ENCODE data around the gene FAAH2. TPM values are rescaled to one million over a fixed set of nuclear protein-coding genes. Genes with fewer than 3 reads are reported as not detected.
A peak's percentile ranks its signal among the peaks of the same experiment; 100 is the strongest.

The FAAH2 gene, protein sequence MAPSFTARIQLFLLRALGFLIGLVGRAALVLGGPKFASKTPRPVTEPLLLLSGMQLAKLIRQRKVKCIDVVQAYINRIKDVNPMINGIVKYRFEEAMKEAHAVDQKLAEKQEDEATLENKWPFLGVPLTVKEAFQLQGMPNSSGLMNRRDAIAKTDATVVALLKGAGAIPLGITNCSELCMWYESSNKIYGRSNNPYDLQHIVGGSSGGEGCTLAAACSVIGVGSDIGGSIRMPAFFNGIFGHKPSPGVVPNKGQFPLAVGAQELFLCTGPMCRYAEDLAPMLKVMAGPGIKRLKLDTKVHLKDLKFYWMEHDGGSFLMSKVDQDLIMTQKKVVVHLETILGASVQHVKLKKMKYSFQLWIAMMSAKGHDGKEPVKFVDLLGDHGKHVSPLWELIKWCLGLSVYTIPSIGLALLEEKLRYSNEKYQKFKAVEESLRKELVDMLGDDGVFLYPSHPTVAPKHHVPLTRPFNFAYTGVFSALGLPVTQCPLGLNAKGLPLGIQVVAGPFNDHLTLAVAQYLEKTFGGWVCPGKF
- total RNA-seq (2022) = 7.7 and 7.8 TPM in 2 replicates
- percentile 54 among the genes with signal in this experiment for Bru-seq, nascent RNA
- BruChase-seq, experiment 1, labeled RNA remaining after a 2-hour chase = percentile 52 among the genes with signal in this experiment
- BruChase-seq, experiment 2, labeled RNA remaining after a 6-hour chase = percentile 51 among the genes with signal in this experiment
- long read RNA-seq, partial matches to known transcripts = 2 of 18 reads
- long read RNA-seq, other reads (novel, unspliced or antisense) = 14 of 18 reads

DNA sequence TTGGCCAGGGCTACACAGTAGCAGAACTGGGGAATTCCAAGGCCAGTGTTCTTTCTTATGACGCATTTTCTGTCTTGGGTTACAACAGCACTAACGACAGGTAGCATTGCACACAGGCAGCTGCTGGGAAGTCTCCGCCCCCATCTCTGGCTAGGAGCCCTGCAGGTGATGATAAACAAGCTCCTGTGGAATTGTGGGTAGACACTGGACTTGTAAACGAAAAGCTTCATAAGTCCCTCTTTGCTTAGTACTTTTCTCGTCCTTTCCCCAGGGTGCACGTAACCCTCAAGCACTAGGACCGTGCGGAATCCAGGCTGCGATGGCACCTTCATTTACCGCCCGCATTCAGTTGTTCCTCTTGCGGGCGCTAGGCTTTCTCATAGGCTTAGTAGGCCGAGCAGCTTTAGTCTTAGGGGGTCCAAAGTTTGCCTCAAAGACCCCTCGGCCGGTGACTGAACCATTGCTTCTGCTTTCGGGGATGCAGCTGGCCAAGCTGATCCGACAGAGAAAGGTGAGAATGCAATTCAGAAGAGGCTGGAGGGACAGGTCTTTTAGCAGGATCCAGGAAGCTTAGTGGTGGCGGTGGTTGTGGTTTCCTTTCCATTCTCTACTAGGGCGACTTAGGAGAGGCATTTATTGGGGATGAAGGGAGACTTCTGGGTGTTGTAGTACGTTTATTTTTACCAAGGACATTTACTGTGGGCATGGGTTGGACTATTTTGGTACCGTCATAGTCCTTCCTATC, at the start of gene FAAH2:
FAAH2 (plus strand) TSS at position 200 of the 745 bp plus-strand sequence; CDS start at position 320, 120 bp downstream.
- peak; percentile 80 to 86 for DNase-seq
- H3K27me3 ChIP-seq (replicated peaks; ENCODE audit: control insufficient read depth, insufficient read depth, low read length) = no peaks in the 10 kb centered on the region
- no peaks in the 10 kb centered on the region for H3K4me1 ChIP-seq
- H3K36me3 ChIP-seq (ENCODE audit: control insufficient read depth, insufficient read depth, low read length) = no peaks in the 10 kb centered on the region
- TF ChIP-seq, protein P1, sequence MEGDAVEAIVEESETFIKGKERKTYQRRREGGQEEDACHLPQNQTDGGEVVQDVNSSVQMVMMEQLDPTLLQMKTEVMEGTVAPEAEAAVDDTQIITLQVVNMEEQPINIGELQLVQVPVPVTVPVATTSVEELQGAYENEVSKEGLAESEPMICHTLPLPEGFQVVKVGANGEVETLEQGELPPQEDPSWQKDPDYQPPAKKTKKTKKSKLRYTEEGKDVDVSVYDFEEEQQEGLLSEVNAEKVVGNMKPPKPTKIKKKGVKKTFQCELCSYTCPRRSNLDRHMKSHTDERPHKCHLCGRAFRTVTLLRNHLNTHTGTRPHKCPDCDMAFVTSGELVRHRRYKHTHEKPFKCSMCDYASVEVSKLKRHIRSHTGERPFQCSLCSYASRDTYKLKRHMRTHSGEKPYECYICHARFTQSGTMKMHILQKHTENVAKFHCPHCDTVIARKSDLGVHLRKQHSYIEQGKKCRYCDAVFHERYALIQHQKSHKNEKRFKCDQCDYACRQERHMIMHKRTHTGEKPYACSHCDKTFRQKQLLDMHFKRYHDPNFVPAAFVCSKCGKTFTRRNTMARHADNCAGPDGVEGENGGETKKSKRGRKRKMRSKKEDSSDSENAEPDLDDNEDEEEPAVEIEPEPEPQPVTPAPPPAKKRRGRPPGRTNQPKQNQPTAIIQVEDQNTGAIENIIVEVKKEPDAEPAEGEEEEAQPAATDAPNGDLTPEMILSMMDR (IDR thresholded peaks at IDR 0.05; ENCODE audit: insufficient read depth in 1 of 2, low read depth in 1 of 2, low read length in 1 of 2, severe bottlenecking in 1 of 2, unreplicated experiment in 1 of 2) = peak in 1 of 2 experiments; percentile 16
- peak within 1 kb of the TSS; percentile 87 for H3K4me3 Mint-ChIP-seq (ENCODE audit: unreplicated experiment)
- peak within 1 kb of the TSS; percentile 94 for H3K27ac Mint-ChIP-seq (ENCODE audit: unreplicated experiment)
- no peaks in the 10 kb centered on the region for H3K9me3 Mint-ChIP-seq (ENCODE audit: unreplicated experiment)
- H3K27me3 Mint-ChIP-seq (ENCODE audit: insufficient read depth, unreplicated experiment) = no peaks in the 10 kb centered on the region
- H3K9me3 ChIP-seq = no peaks in the 10 kb centered on the region
- intact Hi-C loops (cut with micrococcal nuclease; ENCODE audit: unreplicated experiment) = loop anchor here (2.0 to 10.0 kb wide), 4 partner anchors 48 to 184 kb away; partner anchors contain the start of gene SPIN2B
- peaks cover 9% of the 10 kb centered on the region for H3K4me1 Mint-ChIP-seq (ENCODE audit: low read depth, unreplicated experiment)
- POLR2A ChIA-PET = interaction anchor here (0.5 kb wide), 1 partner anchor 16 kb away, joined by 3 read pairs; no protein-coding TSS in a partner anchor
- no peaks in the 10 kb centered on the region for H3K36me3 Mint-ChIP-seq (ENCODE audit: insufficient read depth, unreplicated experiment)
- no TSS peak for BruUV-seq (replicated peaks)
- CTCF ChIA-PET = interaction anchor here (1.0 kb wide), 1 partner anchor 17 kb away, joined by 3 read pairs; no protein-coding TSS in a partner anchor
- H3K4me3 ChIP-seq (ENCODE audit: low read depth, low read length) = peak within 1 kb of the TSS; percentile 55

DNA sequence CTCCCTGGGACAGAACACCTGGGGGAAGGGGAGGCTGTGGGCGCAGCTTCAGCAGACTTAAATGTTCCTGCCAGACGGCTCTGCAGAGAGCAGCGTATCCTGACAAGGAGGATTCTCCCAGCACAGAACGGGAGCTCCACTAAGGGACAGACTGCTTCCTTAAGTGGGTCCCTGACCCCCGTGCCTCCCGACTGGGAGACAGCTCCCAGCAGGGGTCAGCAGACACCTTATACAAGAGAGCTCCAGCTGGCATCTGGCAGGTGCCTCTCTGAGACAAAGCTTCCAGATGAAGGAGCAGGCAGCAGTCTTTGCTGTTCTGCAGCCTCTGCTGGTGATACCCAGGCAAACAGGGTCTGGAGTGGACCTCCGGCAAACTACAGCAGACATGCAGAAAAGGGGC, 44.5 kb upstream of the FAAH2 start:
- TF ChIP-seq, protein P1 (IDR thresholded peaks at IDR 0.05; ENCODE audit: insufficient read depth in 1 of 2, low read depth in 1 of 2, low read length in 1 of 2, severe bottlenecking in 1 of 2, unreplicated experiment in 1 of 2) = no peak
- H3K27me3 Mint-ChIP-seq (ENCODE audit: insufficient read depth, unreplicated experiment) = no peaks in the 10 kb centered on the region
- Histone ChIP-seq H3K9me3 (no peaks in the 10 kb centered on the region), H3K4me3 (ENCODE audit: low read depth, low read length) (no peak overlapping the region), H3K36me3 (ENCODE audit: control insufficient read depth, insufficient read depth, low read length) (no peaks in the 10 kb centered on the region), H3K27me3 (replicated peaks; ENCODE audit: control insufficient read depth, insufficient read depth, low read length) (no peaks in the 10 kb centered on the region), H3K4me1 (no peaks in the 10 kb centered on the region)
- no TSS peak for BruUV-seq (replicated peaks)
- no peaks in the 10 kb centered on the region for H3K36me3 Mint-ChIP-seq (ENCODE audit: insufficient read depth, unreplicated experiment)
- no peak overlapping the region for H3K27ac Mint-ChIP-seq (ENCODE audit: unreplicated experiment)
- no peaks in the 10 kb centered on the region for H3K4me1 Mint-ChIP-seq (ENCODE audit: low read depth, unreplicated experiment)
- DNase-seq = peak in 1 of 2 experiments; percentile 0
- no peaks in the 10 kb centered on the region for H3K9me3 Mint-ChIP-seq (ENCODE audit: unreplicated experiment)
- ChIA-PET CTCF (no interaction called here), POLR2A (no interaction called here)
- intact Hi-C loops (cut with micrococcal nuclease; ENCODE audit: unreplicated experiment) = no loop called here
- H3K4me3 Mint-ChIP-seq (ENCODE audit: unreplicated experiment) = no peak overlapping the region

DNA sequence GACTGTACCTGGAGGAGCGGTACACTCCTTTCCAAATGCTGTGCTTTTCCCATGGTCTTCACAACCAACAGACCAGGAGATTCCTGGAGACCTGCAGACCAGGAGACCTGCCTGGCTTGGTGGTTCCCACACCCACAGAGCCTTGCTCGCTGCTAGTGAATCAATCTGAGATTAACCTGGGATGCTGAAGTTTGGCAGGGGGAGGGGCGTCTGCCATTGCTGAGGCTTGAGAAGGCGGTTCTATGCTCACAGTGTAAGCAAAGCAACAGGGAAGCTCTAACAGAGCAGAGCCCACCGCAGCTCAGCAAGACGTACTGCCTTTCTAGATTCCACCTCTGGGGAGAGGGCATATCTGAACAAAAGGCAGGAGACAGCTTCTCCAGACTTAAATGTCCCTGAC, 34.5 kb upstream of the FAAH2 start:
- no TSS peak for BruUV-seq (replicated peaks)
- no peak overlapping the region for H3K4me3 ChIP-seq (ENCODE audit: low read depth, low read length)
- H3K36me3 Mint-ChIP-seq (ENCODE audit: insufficient read depth, unreplicated experiment) = peaks cover 5% of the 10 kb centered on the region
- H3K27me3 Mint-ChIP-seq (ENCODE audit: insufficient read depth, unreplicated experiment) = no peaks in the 10 kb centered on the region
- no peaks in the 10 kb centered on the region for H3K27me3 ChIP-seq (replicated peaks; ENCODE audit: control insufficient read depth, insufficient read depth, low read length)
- TF ChIP-seq, protein P1 (IDR thresholded peaks at IDR 0.05; ENCODE audit: insufficient read depth in 1 of 2, low read depth in 1 of 2, low read length in 1 of 2, severe bottlenecking in 1 of 2, unreplicated experiment in 1 of 2) = no peak
- intact Hi-C loops (cut with micrococcal nuclease; ENCODE audit: unreplicated experiment) = no loop called here
- no peak overlapping the region for H3K27ac Mint-ChIP-seq (ENCODE audit: unreplicated experiment)
- H3K9me3 ChIP-seq = no peaks in the 10 kb centered on the region
- POLR2A ChIA-PET = no interaction called here
- H3K4me3 Mint-ChIP-seq (ENCODE audit: unreplicated experiment) = no peak overlapping the region
- no peaks in the 10 kb centered on the region for H3K9me3 Mint-ChIP-seq (ENCODE audit: unreplicated experiment)
- DNase-seq = no peak
- no peaks in the 10 kb centered on the region for H3K36me3 ChIP-seq (ENCODE audit: control insufficient read depth, insufficient read depth, low read length)
- CTCF ChIA-PET = no interaction called here
- H3K4me1 ChIP-seq = no peaks in the 10 kb centered on the region
- no peaks in the 10 kb centered on the region for H3K4me1 Mint-ChIP-seq (ENCODE audit: low read depth, unreplicated experiment)

All from Caco-2 (cell line).